NK-92 (cell line): ENCODE measurements around the gene PATJ.
"Not testable (repeated sequence)": the region's sequence is repeated elsewhere in the genome, so short reads cannot be mapped to it uniquely, and the experiment has no call there.

Source experiments
- DNase-seq: peaks from one replicate; lab custom pipeline; 2025; ENCODE audit not compliant: unreplicated experiment; lab: John Stamatoyannopoulos, UW

The PATJ gene

GRCh38 chr1:62159940-62160348 lies 417.7 kb downstream of the PATJ start:
- no peak for DNase-seq

- no peak for DNase-seq
These were observed 419.4 kb downstream of the PATJ start for GRCh38 chr1:62161711-62162110.

- not testable (repeated sequence) for DNase-seq
These were observed 428.1 kb downstream of the PATJ start for GRCh38 chr1:62170380-62170779.

GRCh38 chr1:62175568-62176179 lies 433.4 kb downstream of the PATJ start:
- no peak for DNase-seq

- no peak for DNase-seq
These were observed 434.5 kb downstream of the PATJ start for GRCh38 chr1:62176597-62177312.

GRCh38 chr1:62177621-62178020 lies 435.3 kb downstream of the PATJ start:
- DNase-seq, result no peak

GRCh38 chr1:62178372-62178771 lies 436.1 kb downstream of the PATJ start:
- DNase-seq, result no peak

GRCh38 chr1:62180054-62180453 lies 437.8 kb downstream of the PATJ start:
- DNase-seq, result not testable (repeated sequence)

GRCh38 chr1:62180639-62181038 lies 438.4 kb downstream of the PATJ start:
- DNase-seq, result no peak

GRCh38 chr1:62181532-62181931 lies 439.3 kb downstream of the PATJ start:
- no peak for DNase-seq

GRCh38 chr1:62182157-62182556 lies 439.9 kb downstream of the PATJ start:
- DNase-seq, result not testable (repeated sequence)

- DNase-seq, result not testable (repeated sequence)
These were observed 441.1 kb downstream of the PATJ start for GRCh38 chr1:62183164-62184020.

- no peak for DNase-seq
These were observed 442.1 kb downstream of the PATJ start for GRCh38 chr1:62184336-62184735.

- not testable (repeated sequence) for DNase-seq
These were observed 443.0 kb downstream of the PATJ start for GRCh38 chr1:62185233-62185632.

- no peak for DNase-seq
These were observed 443.4 kb downstream of the PATJ start for GRCh38 chr1:62185677-62186076.

GRCh38 chr1:62187548-62187947 lies 445.3 kb downstream of the PATJ start:
- DNase-seq, result no peak

- no peak for DNase-seq
These were observed 445.8 kb downstream of the PATJ start for GRCh38 chr1:62188111-62188510.

GRCh38 chr1:62194651-62195544 lies 452.6 kb downstream of the PATJ start, which contains the start of gene L1TD1:
Gene L1TD1 (plus strand): TSS chr1:62194849. CDS start chr1:62206629, 11,780 bp downstream.
- DNase-seq, result no peak

GRCh38 chr1:62196086-62196690 lies 453.9 kb downstream of the PATJ start:
- no peak for DNase-seq

GRCh38 chr1:62198069-62198780 lies 455.9 kb downstream of the PATJ start:
- DNase-seq, result no peak
